Esophagus squamous epithelium (tissue), 5 donors: ENCODE data around the gene ZNF124. TPM values are rescaled to one million over a fixed set of nuclear protein-coding genes. Genes with fewer than 3 reads are reported as not detected.
"Not testable (repeated sequence)": the region's sequence is repeated elsewhere in the genome, so short reads cannot be mapped to it uniquely, and the experiment has no call there.

Experiments
- DNase-seq: peaks from one replicate; lab custom pipeline; 2025; lab: John Stamatoyannopoulos, UW
- H3K27ac ChIP-seq, 4 donors: fragments of 200-600 bp; sonication (generic); one replicate each; pipeline ENCODE4 v1.5.1; 2016 to 2019; ENCODE audit warnings: mild to moderate bottlenecking in 1 of 4
- H3K27me3 ChIP-seq, 4 donors: fragments of 200-600 bp; sonication (generic); 1 replicate in 3 of 4; 2 replicates in 1 of 4; pipeline versions ENCODE4 v1.5.1 to v1.6.0; 2017 to 2021; ENCODE audit warnings: antibody characterized with exemption in 1 of 4
- H3K36me3 ChIP-seq, 3 donors: fragments of 200-600 bp; sonication (generic); one replicate each; pipeline ENCODE4 v1.5.1; 2016 to 2019
- H3K4me1 ChIP-seq, 3 donors: fragments of 200-600 bp; sonication (generic); one replicate each; pipeline ENCODE4 v1.5.1; 2017 to 2019
- H3K4me3 ChIP-seq, 4 donors: fragments of 200-600 bp; sonication (generic); 1 replicate in 3 of 4; 2 replicates in 1 of 4; pipeline ENCODE4 v1.5.1; 2016 to 2019; ENCODE audit warnings: mild to moderate bottlenecking in 2 of 4, moderate library complexity in 1 of 4
- H3K9me3 ChIP-seq, 3 donors: fragments of 200-600 bp; sonication (generic); one replicate each; pipeline ENCODE4 v1.5.1; 2016 to 2019
- POLR2A ChIP-seq, 4 donors: fragments of 450-650 bp; IDR thresholded peaks; one replicate each; pipeline ENCODE4 v1.6.1; 2017; ENCODE audit warnings: antibody characterized with exemption in 4 of 4, mild to moderate bottlenecking in 4 of 4, moderate library complexity in 3 of 4
- WGBS, 2 donors: methylation state at CpG; one replicate each; pipeline ENCODE4 v1.1.5; 2018; 5-methylcytosine and 5-hydroxymethylcytosine counted together
- intact Hi-C: fragments of 100-400 bp; cut with DNase I; formaldehyde crosslinking; loops from one replicate; pipeline ENCODE4 v1.15.0; 2022
- total RNA-seq, 4 donors: library from RNA; depleted of rRNA; stranded (reverse); fragments of >200 nt; gene quantifications; one replicate each; pipeline ENCODE4 v1.1.0, GENCODE V29; 2016
- TF ChIP-seq, protein P1 (sequence below), 6 experiments: fragments of 450-650 bp in 4 of 6; fragments of 200-600 bp in 2 of 6; sonication (generic) in 2 of 6; IDR thresholded peaks; one replicate each; pipeline ENCODE4 v1.5.1; 2016 to 2019; ENCODE audit warnings: antibody characterized with exemption in 6 of 6, mild to moderate bottlenecking in 4 of 6, moderate library complexity in 4 of 6
- donor health status: DM: yes; HTN: yes; CAD: no.

ZNF124 gene
- total RNA-seq, result 10 to 100 TPM in 3 of 4 donors, 1 to 10 TPM in 1; 5.7 to 36.4 (median 14.1) TPM

DNA sequence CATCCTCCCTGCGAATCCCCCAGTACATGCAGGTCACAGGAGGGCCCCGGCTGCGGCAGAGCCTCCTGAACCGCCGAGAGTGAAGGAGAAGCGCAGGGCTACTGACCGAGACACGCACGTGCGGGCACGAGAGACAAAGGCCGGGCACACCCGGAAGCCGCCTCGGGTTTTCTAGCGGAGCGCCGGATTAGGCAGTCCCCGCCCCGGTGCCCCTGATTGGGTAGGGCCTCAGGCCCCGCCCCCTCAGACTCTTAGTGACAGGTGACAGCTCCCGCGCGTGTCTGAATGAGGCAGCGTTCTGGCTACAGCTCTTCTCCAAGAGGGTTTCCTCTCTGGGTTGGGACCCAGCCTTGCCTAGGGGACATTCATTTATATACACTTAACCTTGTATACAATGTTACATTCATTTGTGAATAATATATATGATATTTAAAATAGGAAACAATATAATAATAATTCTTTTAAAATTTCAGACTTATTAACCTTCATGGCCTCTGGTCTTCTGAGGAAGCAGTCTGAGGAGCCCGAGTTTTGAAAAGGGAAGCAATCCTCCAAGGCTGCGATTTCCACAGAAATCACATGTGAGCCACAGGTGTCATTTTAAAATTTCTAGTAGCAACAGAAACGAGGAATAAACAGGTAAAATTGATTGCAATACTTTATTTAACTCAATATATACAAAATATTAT lies at the start of gene ZNF124:
TSS of gene ZNF124 (minus strand) at position 146 of the 689 bp plus-strand sequence. CDS start at position 3, 143 bp downstream.
- H3K9me3 ChIP-seq, H3K4me3 ChIP-seq, intact Hi-C loops, H3K27me3 ChIP-seq, H3K4me1 ChIP-seq, DNase-seq, H3K36me3 ChIP-seq, H3K27ac ChIP-seq: not testable (repeated sequence)
- 28 to 33% methylated on average over 3 of the region's 28 CpGs for WGBS, 2 donors

DNA sequence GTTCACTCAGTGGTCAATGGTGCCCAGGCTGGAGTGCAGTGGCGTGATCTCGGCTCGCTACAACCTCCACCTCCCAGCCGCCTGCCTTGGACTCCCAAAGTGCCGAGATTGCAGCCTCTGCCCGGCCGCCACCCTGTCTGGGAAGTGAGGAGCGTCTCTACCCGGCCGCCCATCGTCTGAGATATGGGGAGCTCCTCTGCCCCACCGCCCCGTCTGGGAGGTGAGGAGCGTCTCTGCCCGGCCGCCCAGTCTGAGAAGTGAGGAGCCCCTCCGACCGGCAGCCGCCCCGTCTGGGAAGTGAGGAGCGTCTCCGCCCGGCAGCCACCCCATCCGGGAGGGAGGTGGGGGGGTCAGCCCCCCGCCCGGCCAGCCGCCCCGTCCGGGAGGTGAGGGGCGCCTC lies 48.5 kb upstream of the ZNF124 start:
- H3K36me3 ChIP-seq, H3K9me3 ChIP-seq, H3K27me3 ChIP-seq, H3K4me3 ChIP-seq, DNase-seq, H3K4me1 ChIP-seq, intact Hi-C loops, H3K27ac ChIP-seq: not testable (repeated sequence)
- 80% methylated on average over 1 of the region's 30 CpGs; no CpG with 5 or more reads in 1 of the 2 donors for WGBS, 2 donors

DNA sequence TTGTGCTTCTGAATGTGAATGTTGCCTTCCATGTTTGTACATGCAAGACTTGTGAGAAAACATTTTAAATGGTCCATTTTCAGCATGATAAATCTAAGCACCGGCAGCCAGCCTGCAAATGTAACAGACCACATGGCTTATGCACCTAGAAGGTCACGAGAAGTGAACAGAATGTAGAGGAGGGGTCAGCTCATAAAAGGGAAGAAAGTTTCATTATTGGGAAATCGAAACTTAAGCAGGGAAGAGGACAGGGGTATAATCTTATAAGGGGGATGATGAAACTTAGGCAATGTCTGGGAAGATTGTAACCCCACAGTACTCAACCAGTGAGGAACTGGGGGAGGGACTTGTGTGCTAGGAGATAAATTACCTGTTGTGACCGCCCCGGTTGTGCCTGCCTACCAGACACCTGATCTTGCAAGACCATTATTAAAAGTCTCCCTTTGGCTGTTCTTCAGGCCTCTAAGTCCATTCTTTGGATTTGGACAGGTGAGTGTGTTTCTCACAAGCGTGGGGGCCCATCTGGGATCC lies 46.4 kb upstream of the ZNF124 start:
- Histone ChIP-seq H3K36me3 (no peaks in the 10 kb centered on the region), H3K4me3 (no peak overlapping the region), H3K27ac (no peak overlapping the region), H3K9me3 (no peaks in the 10 kb centered on the region), H3K27me3 (no peaks in the 10 kb centered on the region), H3K4me1 (no peaks in the 10 kb centered on the region)
- no peak for DNase-seq
- intact Hi-C loops, result no loop called here
- no peak for TF ChIP-seq POLR2A (IDR thresholded peaks at IDR 0.05)
- TF ChIP-seq, protein P1, sequence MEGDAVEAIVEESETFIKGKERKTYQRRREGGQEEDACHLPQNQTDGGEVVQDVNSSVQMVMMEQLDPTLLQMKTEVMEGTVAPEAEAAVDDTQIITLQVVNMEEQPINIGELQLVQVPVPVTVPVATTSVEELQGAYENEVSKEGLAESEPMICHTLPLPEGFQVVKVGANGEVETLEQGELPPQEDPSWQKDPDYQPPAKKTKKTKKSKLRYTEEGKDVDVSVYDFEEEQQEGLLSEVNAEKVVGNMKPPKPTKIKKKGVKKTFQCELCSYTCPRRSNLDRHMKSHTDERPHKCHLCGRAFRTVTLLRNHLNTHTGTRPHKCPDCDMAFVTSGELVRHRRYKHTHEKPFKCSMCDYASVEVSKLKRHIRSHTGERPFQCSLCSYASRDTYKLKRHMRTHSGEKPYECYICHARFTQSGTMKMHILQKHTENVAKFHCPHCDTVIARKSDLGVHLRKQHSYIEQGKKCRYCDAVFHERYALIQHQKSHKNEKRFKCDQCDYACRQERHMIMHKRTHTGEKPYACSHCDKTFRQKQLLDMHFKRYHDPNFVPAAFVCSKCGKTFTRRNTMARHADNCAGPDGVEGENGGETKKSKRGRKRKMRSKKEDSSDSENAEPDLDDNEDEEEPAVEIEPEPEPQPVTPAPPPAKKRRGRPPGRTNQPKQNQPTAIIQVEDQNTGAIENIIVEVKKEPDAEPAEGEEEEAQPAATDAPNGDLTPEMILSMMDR (IDR thresholded peaks at IDR 0.05), result no peak
- 53 to 82% methylated on average over 5 of the region's 6 CpGs for WGBS, 2 donors

DNA sequence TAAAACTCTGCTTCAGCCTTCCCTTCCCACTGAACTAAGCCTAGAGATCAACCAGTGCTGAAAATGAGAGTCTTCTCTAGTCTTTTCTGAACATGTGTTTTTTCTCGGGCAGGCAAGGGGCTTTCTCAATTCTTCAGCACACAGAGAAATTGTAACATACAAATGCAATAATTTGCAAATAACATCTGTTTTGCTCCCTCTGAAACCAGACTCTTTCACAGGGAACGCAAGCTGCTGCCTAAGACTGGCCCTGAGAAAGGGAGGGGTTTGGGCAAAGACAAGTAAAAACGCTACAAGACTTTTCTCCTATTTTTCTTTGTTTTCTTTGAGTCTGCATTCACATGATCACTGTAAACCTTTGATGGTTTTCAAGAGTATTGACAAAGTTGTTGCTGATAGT lies 44.4 kb upstream of the ZNF124 start:
- 33 to 39% methylated on average over 3 of the region's 3 CpGs for WGBS, 2 donors
- H3K27me3 ChIP-seq, result no peaks in the 10 kb centered on the region
- intact Hi-C loops, result no loop called here
- H3K4me3 ChIP-seq, result no peak overlapping the region
- H3K36me3 ChIP-seq, result no peaks in the 10 kb centered on the region
- DNase-seq, result no peak
- H3K4me1 ChIP-seq, result peaks cover 0 to 11% (median 0%) of the 10 kb centered on the region in 3 donors
- no peak for TF ChIP-seq POLR2A (IDR thresholded peaks at IDR 0.05)
- TF ChIP-seq, protein P1 (IDR thresholded peaks at IDR 0.05), result no peak
- H3K9me3 ChIP-seq, result no peaks in the 10 kb centered on the region
- H3K27ac ChIP-seq, result no peak overlapping the region

DNA sequence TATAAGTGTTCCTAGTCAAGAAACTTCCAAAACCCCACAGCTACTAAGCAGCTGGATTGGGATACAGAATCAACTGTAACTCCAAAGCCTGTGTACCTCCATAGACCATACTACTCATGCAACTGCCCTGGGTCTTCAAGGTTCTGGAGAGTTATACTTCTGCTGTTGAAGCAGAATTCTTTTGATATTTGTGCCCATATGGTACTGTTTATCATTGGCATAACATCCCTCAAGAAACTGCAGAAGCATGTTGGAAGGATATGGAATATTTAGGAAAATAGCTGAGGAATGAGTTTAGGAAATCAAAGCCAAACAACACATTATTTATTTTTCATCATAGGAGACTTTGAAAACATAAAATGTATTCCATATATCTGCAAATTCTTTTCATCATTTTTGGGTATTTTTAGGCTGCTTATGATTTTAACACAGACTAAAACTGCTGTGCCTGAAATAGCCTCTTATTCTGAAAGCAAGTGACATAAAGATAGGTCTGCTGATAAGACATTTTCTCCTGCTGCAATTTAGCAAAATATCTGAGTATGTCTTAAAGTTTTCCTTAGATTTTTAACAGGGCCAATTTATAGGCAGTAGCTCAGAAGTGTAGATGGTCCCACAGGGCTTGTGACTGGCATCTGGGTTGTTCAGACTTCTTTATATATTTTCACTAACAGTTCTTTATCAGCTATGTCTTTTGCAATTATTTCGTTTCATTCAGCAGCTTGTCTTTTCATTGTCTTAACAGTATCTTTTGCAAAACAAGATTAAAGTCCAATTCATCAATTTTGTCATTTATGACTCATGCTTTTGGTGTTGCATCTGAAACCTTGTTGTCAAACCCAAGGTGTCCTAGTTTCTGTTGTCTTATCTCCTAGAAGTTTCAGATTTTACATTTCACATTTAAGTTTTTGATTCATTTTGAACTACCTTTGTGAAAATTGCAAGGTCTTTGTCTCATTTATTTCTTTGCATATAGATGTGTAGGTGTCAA lies 41.1 kb upstream of the ZNF124 start:
- intact Hi-C loops, result no loop called here
- Histone ChIP-seq H3K27ac (no peak overlapping the region), H3K36me3 (no peaks in the 10 kb centered on the region), H3K9me3 (no peaks in the 10 kb centered on the region), H3K4me3 (no peak overlapping the region), H3K4me1 (peaks cover 0 to 37% (median 9%) of the 10 kb centered on the region in 3 donors), H3K27me3 (no peaks in the 10 kb centered on the region)
- 14 to 21% methylated on average over 1 of the region's 1 CpG for WGBS, 2 donors
- DNase-seq, result no peak
- TF ChIP-seq, protein P1 (IDR thresholded peaks at IDR 0.05), result no peak
- no peak for TF ChIP-seq POLR2A (IDR thresholded peaks at IDR 0.05)
